GM21360 (cell line): ENCODE measurements around the gene PTPRG.

ENCODE experiments used
- ATAC-seq: cut with Tn5 transposase; IDR thresholded peaks from one replicate; pipeline ENCODE4 v1.9.1; 2021; ENCODE audit warnings: mild to moderate bottlenecking, moderate library complexity; ENCODE audit not compliant: unreplicated experiment

Gene PTPRG

GRCh38 chr3:62284442-62284841 is 723.1 kb downstream of the PTPRG start:
- peak; percentile 81 for ATAC-seq

DNA sequence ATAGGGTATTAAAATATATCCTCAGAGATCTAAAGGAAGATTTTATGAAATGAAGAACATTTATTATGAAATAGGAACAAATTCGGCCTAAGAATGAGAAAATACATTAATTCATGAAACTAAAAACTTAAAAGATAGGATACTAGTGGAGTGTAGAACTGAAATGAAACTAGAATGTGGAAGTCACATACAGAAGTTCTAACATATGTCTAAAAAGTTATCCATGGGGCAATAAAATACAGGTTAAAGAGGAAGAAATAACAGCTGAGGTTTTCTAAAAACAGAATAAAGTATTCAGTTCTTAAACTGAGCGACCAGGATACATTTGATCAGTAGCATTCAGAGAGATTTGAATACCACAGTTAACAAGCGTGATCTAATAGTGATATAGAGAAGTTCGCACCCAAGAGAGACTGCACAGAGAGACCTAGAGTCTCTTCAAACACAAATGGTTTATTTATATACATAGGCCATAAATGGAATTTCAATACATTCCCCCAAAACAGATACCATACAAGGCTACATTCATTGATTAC is 726.1 kb downstream of the PTPRG start:
- no peak for ATAC-seq

DNA sequence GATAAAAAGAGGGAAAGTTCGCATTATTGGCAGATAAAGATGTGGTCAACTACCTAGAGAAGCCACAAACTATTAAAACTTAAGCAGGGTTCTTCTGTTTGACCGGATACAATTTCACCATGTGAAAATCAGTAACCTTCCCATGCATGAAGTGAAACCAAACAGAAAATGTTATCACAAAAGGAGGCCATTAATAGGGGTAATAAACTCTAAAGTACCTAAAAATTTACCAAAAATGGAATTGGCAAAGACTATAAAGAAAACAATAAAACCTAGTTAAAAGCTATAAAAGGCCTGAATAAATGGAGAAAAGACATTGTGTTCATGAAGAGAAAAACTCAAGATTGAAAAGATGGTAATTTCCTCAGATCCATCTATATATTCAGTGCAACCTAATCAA is 728.6 kb downstream of the PTPRG start:
- ATAC-seq: no peak

GRCh38 chr3:62293051-62293780 is 731.8 kb downstream of the PTPRG start:
- no peak for ATAC-seq

GRCh38 chr3:62295571-62295970 is 734.2 kb downstream of the PTPRG start:
- ATAC-seq: no peak

DNA sequence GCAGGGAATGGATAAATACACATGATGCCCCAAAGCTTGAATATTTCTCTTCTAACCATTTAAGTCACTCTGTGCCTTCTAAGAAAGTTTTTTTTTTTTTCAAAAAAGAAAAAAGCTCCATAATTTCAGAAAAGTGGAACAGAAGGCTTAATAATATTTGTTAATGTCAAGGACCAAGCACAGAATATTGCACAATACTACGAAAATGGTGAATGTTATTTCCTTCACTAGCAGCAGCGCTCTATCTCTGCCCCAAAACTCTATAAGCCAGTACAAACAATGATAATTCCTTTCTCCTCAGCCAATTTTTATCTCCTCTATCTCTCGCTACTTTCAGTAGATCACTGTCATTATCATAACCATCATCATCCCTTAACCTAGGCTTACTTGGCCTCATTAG is 739.2 kb downstream of the PTPRG start:
- ATAC-seq: no peak

DNA sequence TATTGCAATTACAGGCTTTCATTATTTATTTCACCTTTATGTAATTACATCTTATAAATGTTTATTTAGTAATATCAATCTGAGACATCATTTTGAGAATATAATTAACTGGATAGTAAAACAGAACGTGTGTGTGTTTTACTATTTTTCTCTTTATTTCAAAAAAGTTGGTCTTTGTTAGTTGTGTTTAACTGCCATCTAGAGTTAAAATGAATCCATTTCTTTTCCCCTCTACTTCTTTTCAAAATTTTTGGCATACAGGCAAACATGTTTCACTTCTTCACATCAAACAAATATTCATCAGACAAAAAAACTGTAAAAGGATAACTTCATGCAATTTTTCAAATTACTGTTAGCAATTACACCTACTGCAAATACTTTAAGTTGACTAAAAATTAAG is 750.8 kb downstream of the PTPRG start:
- ATAC-seq: no peak

DNA sequence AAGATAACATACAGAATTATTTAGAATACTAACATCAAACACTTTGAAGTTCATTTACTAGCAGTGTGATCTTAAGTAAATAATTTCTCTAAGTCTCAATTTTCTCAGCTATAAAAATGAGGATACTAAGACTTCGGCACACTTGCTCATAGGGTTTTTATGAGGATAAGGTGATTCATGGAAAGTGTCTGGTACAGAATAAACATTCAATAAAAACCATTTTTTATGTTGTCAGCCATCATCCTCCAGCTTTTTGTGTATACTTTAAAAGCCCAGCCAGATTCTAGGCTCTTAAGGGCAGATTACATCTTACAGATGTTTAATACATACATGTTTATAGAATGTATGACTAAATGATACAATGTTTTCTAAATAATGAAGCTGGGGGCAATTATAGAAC is 755.2 kb downstream of the PTPRG start:
- no peak for ATAC-seq

GRCh38 chr3:62318365-62318751 is 757.0 kb downstream of the PTPRG start:
- ATAC-seq: peak; percentile 11

DNA sequence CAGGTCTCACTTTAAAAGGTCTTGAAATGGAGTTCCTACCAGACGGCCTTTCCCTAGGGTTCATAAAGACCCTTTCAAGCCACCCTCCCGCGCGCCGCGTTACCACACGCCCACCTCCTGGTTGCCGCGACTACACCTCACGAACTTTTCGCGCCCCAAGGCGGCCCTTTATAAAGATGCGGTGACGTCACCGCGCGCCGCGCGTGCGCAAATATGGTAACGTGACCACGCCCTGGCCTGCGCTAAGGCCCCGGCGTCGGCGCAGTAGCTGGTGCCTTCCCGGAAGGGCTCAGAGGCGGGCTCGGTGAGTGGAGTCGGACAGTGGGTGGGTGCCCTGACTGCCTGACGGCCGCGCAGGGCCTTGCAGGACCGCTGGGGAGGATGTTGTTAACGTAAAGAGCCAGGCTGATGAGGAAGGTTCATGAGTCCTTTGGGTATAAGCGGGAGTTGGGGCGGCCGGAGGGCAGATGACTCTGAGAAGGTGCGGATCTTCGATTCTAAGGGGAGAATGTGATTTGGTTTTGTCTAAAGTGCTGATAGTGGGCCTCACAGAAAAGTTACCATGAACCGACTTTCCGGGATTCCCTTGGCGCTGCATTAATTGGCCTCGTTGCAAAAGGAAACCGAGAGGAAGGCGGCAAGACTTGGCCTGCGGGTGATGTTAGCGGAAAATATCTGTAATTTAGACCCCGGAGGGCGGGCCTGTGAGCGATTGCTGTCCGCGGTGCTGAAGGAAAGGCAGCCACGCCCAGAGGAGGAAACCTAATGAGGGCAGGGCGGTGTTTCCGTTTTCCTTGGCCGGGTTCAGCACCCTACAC is 757.6 kb downstream of the PTPRG start:
- ATAC-seq: peak; percentile 99

DNA sequence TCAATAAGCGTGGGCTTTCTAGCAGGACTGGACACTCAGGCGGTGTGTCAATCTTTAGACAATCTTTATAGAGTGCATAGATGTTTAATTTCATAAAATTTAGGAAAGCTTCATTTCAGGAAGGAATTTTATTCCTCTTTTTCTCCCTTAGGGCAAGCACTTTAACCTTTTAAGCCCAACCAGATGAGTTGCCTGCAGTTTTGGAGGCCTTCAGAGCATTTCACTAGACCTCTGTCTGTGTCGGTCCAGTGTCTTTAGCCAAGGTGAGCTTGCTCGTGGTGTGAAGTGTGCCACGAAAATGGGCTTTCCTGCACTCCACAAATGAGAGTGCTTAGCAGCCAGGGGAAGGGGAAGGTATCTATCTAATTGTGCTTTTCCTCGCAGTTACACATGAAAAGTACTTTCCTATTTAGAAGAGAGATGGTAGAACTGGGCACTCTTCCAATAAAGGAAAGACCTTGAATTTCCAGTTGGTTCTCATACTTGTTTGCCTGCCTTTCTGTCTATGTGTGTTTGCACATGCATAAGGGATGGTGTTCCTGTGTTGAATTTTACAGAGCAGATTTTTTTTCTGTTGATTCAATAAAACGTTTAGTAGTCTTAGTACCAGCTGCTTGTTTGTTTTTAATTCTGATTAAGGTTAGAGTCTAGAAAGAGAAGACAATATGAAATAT is 758.3 kb downstream of the PTPRG start:
- ATAC-seq: no peak

GRCh38 chr3:62323241-62323640 is 761.9 kb downstream of the PTPRG start:
- no peak for ATAC-seq

GRCh38 chr3:62325896-62326295 is 764.5 kb downstream of the PTPRG start:
- ATAC-seq: no peak

GRCh38 chr3:62329971-62330370 is 768.6 kb downstream of the PTPRG start:
- ATAC-seq: no peak

- no peak for ATAC-seq
Measured at GRCh38 chr3:62332017-62332416, 770.6 kb downstream of the PTPRG start.

DNA sequence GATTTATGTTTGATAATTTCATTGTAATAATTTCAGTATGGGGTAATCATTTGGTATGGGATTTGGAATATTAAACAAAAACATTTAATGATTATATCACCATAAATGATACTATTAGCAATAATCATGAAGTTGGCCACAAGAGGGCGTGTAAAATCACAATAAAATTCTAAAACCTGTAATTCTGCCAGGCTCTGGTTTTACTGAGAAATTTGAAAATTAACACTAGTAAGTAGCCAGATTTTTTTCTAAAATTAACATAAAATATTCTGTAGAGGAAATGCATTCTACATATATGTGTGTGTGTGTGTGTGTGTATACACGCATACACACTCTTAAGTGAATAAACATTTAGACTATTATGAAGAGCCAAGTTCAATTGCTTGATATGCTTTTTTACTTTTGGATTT is 771.5 kb downstream of the PTPRG start:
- ATAC-seq: no peak

DNA sequence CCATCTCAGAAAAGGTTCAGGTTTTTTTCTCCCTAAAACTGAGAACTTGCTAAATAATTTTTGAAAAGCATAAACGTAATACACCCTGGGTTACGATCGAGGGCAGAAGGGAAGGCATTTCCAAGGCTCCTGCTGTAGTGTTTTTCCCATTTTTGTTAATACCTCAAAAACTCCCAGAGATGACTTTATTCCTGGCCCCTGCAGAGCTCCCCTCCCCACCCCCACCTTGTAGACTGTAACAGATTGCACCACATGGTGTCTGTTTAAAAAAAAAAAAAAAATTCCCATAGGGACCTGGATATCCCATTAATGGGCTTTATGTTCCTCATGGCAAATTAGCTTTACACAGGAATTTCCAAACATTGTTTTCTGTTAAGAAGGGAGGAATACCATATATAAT is 773.8 kb downstream of the PTPRG start:
- no peak for ATAC-seq

DNA sequence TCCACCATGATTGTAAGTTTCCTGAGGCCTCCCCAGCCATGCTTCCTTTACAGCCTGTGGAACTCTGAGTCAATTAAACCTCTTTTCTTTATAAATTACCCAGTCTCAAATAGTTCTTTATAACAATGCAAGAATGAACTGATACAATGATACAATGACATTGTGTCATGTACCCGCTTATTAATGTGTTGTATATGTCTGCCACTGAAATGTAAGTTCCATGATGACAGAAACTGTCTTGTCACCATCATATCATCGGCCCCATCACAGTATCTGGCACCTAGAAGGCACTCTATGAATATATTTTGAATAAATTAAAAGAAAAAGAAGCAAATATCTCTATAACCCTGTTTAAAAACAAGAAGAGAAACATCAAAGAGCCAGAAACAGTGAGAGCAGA is 782.4 kb downstream of the PTPRG start:
- no peak for ATAC-seq
